ENCODE results near the gene ADH1C.
"Not testable (repeated sequence)": the region's sequence is repeated elsewhere in the genome, so short reads cannot be mapped to it uniquely, and the experiment has no call there.

The ADH1C gene

GRCh38 chr4:99321241-99322191 is 31.0 kb downstream of the ADH1C start, which contains the start of gene ADH1B:
TSS of gene ADH1B (minus strand) at chr4:99321401. CDS start at chr4:99321331, 70 bp downstream.
- H3K9me3 Mint-ChIP-seq = peaks cover 2% of the 10 kb centered on the region
- no peaks in the 10 kb centered on the region for H3K36me3 Mint-ChIP-seq (ENCODE audit: low read depth)
- DNase-seq = no peak
- no peaks in the 10 kb centered on the region for H3K27me3 Mint-ChIP-seq (ENCODE audit: low read depth, poor library complexity)
- no peak within 1 kb of the TSS for H3K4me3 Mint-ChIP-seq
- H3K4me1 Mint-ChIP-seq = no peaks in the 10 kb centered on the region
- no peak for TF ChIP-seq CTCF (IDR thresholded peaks at IDR 0.05)
- no peak within 1 kb of the TSS for H3K27ac Mint-ChIP-seq

GRCh38 chr4:99317811-99318210 is 34.7 kb downstream of the ADH1C start:
- H3K36me3 Mint-ChIP-seq (ENCODE audit: low read depth); DNase-seq; H3K4me3 Mint-ChIP-seq; H3K27ac Mint-ChIP-seq; H3K9me3 Mint-ChIP-seq; H3K27me3 Mint-ChIP-seq (ENCODE audit: low read depth, poor library complexity); H3K4me1 Mint-ChIP-seq: not testable (repeated sequence)

- Mint-ChIP-seq H3K27ac (no peak overlapping the region), H3K4me1 (no peaks in the 10 kb centered on the region), H3K9me3 (no peaks in the 10 kb centered on the region), H3K36me3 (ENCODE audit: low read depth) (no peaks in the 10 kb centered on the region), H3K4me3 (no peak overlapping the region), H3K27me3 (ENCODE audit: low read depth, poor library complexity) (no peaks in the 10 kb centered on the region)
- no peak for DNase-seq
- TF ChIP-seq CTCF (IDR thresholded peaks at IDR 0.05) = no peak
Observed at GRCh38 chr4:99317354-99317753, 35.2 kb downstream of the ADH1C start.

- Mint-ChIP-seq H3K27me3 (ENCODE audit: low read depth, poor library complexity) (no peaks in the 10 kb centered on the region), H3K4me3 (no peak overlapping the region), H3K36me3 (ENCODE audit: low read depth) (no peaks in the 10 kb centered on the region), H3K4me1 (no peaks in the 10 kb centered on the region), H3K27ac (no peak overlapping the region), H3K9me3 (no peaks in the 10 kb centered on the region)
- DNase-seq = no peak
- TF ChIP-seq CTCF (IDR thresholded peaks at IDR 0.05) = no peak
Observed at GRCh38 chr4:99315839-99316238, 36.7 kb downstream of the ADH1C start.

GRCh38 chr4:99314211-99314610 is 38.3 kb downstream of the ADH1C start:
- H3K4me3 Mint-ChIP-seq = no peak overlapping the region
- no peak overlapping the region for H3K27ac Mint-ChIP-seq
- H3K4me1 Mint-ChIP-seq = no peaks in the 10 kb centered on the region
- DNase-seq = no peak
- H3K36me3 Mint-ChIP-seq (ENCODE audit: low read depth) = no peaks in the 10 kb centered on the region
- H3K9me3 Mint-ChIP-seq = no peaks in the 10 kb centered on the region
- TF ChIP-seq CTCF (IDR thresholded peaks at IDR 0.05) = no peak
- no peaks in the 10 kb centered on the region for H3K27me3 Mint-ChIP-seq (ENCODE audit: low read depth, poor library complexity)

GRCh38 chr4:99310389-99310788 is 42.2 kb downstream of the ADH1C start:
- Mint-ChIP-seq H3K4me3 (no peak overlapping the region), H3K9me3 (no peaks in the 10 kb centered on the region), H3K27me3 (ENCODE audit: low read depth, poor library complexity) (no peaks in the 10 kb centered on the region), H3K4me1 (no peaks in the 10 kb centered on the region), H3K36me3 (ENCODE audit: low read depth) (no peaks in the 10 kb centered on the region), H3K27ac (no peak overlapping the region)
- DNase-seq = no peak
- TF ChIP-seq CTCF (IDR thresholded peaks at IDR 0.05) = no peak

Measured in nephron progenitor cell (in vitro differentiated cells).